Pancreas (tissue), 10 donors: ENCODE results near the gene LTBP1. TPM values are rescaled to one million over a fixed set of nuclear protein-coding genes. Genes with fewer than 3 reads are reported as not detected.

Experiments
- ATAC-seq, 4 donors: fragments of 200-7000 bp; cut with Tn5 transposase; one replicate each; pipeline versions ENCODE4 v1.8.0 to v1.9.1; 2020; ENCODE audit warnings: mild to moderate bottlenecking in 4 of 4, moderate library complexity in 4 of 4
- DNase-seq, 6 donors: peaks; one replicate each; pipeline ENCODE4 v3.0.0-alpha.2; 2020
- FAIRE-seq: peaks from 2 replicates; lab custom pipeline; 2012; peaks lifted over from hg19 to GRCh38; lab: Jason Lieb, UNC
- H3K27ac ChIP-seq, 4 donors: fragments of 200-600 bp; sonication (generic); 1 replicate in 3 of 4; 2 replicates in 1 of 4; pipeline versions ENCODE4 v1.5.0 to v1.8.0; 2020
- H3K27me3 ChIP-seq, 4 donors: fragments of 200-600 bp; one replicate each; pipeline ENCODE4 v1.8.0; 2021
- H3K36me3 ChIP-seq, 3 donors: fragments of 200-600 bp; sonication (generic) in 1 of 3; one replicate each; pipeline versions ENCODE4 v1.5.0 to v1.8.0; 2020 to 2021
- H3K4me1 ChIP-seq, 3 donors: fragments of 200-600 bp; one replicate each; pipeline ENCODE4 v1.8.0; 2021
- H3K4me3 ChIP-seq, 4 donors: fragments of 200-600 bp; sonication (generic) in 2 of 4; one replicate each; pipeline versions ENCODE4 v1.5.0 to v1.8.0; 2020 to 2021
- H3K9me3 ChIP-seq, 4 donors: fragments of 200-600 bp; one replicate each; pipeline ENCODE4 v1.8.0; 2021
- CTCF ChIP-seq, 4 donors: fragments of 200-600 bp; sonication (generic) in 3 of 4; IDR thresholded peaks; one replicate each; pipeline versions ENCODE4 v1.5.0 to v1.8.0; 2021; ENCODE audit warnings: antibody characterized with exemption in 4 of 4
- WGBS, 2 donors: extraction: QIAGEN DNeasy Blood & Tissue Kit; methylation state at CpG; one replicate each; pipeline ENCODE4 v1.1.7; 2013; 5-methylcytosine and 5-hydroxymethylcytosine counted together
- intact Hi-C, 3 donors: fragments of 100-400 bp; cut with DNase I; formaldehyde crosslinking; loops; one replicate each; pipeline versions ENCODE4 v1.11.1 to v1.14.2; 2022
- polyA plus RNA-seq, 2 donors: library from polyadenylated mRNA; stranded (reverse); fragments of 200-250 nt; gene quantifications; one replicate each; pipeline ENCODE4 v1.2.3, GENCODE V29; 2013
- total RNA-seq, 6 donors: library from RNA; stranded (reverse); fragmentation: NEBNext Ultra II Directional in 4 of 6; extraction: Animal tissue kit (Norgen Biotek cat#: 25700) in 4 of 6; gene quantifications; one replicate each; pipeline versions ENCODE4 v1.2.1 to v1.2.4, GENCODE V29; 2021 to 2023
- donor health status: healthy with polysubstance abuse.
- donor health status: DM: no; HTN: no; CAD: no; lungs with moderate emphysema.
- donor health status: DM: no; HTN: no; CAD: no.
- donor health status: control.
- donor health status: control.
- donor health status: Bipolar disorder and iron deficiency.
- donor health status: DM: yes; HTN: yes; CAD: no.
- donor health status: DM: no; HTN: no; CAD: no.
- donor health status: DM: no; HTN: no; CAD: no.
- donor health status: DM: yes; HTN: yes; CAD: no.

Gene LTBP1
- total and polyA plus RNA-seq, 8 donors: 0.83 to 21.2 (median 2.6) TPM

GRCh38 chr2:33289961-33290360, 343.2 kb downstream of the LTBP1 start:
- no peak for ATAC-seq
- no peaks in the 10 kb centered on the region for H3K9me3 ChIP-seq
- no peak for DNase-seq
- peaks cover 9 to 22% (median 14%) of the 10 kb centered on the region in 3 donors for H3K4me1 ChIP-seq
- H3K27ac ChIP-seq: no peak overlapping the region
- intact Hi-C loops: no loop called here
- FAIRE-seq: no peak
- H3K27me3 ChIP-seq: no peaks in the 10 kb centered on the region
- TF ChIP-seq CTCF (IDR thresholded peaks at IDR 0.05): no peak
- no peaks in the 10 kb centered on the region for H3K36me3 ChIP-seq
- WGBS, 2 donors: 91 to 92% methylated on average over 4 of the region's 4 CpGs
- no peak overlapping the region for H3K4me3 ChIP-seq

- Histone ChIP-seq H3K4me1 (peaks cover 9 to 22% (median 14%) of the 10 kb centered on the region in 3 donors), H3K27ac (peak overlapping the region in 2 of 4 donors; percentile 11 to 37), H3K36me3 (no peaks in the 10 kb centered on the region), H3K27me3 (no peaks in the 10 kb centered on the region), H3K4me3 (peak overlapping the region in 2 of 4 donors; percentile 12 to 13), H3K9me3 (no peaks in the 10 kb centered on the region)
- WGBS, 2 donors: 7 to 8% methylated on average over 7 of the region's 7 CpGs
- ATAC-seq: peak; percentile 94 to 97 (median 96)
- FAIRE-seq: peak; percentile 71
- TF ChIP-seq CTCF (IDR thresholded peaks at IDR 0.05): no peak
- intact Hi-C loops: no loop called here
- peak in 2 of 6 donors; percentile 19 to 20 for DNase-seq
These were observed 344.7 kb downstream of the LTBP1 start for GRCh38 chr2:33291278-33292013.

GRCh38 chr2:33292063-33292462, 345.3 kb downstream of the LTBP1 start:
- peak overlapping the region in 2 of 4 donors; percentile 11 to 37 for H3K27ac ChIP-seq
- ATAC-seq: peak in 2 of 4 donors; percentile 10 to 11
- intact Hi-C loops: no loop called here
- peaks cover 9 to 22% (median 14%) of the 10 kb centered on the region in 3 donors for H3K4me1 ChIP-seq
- TF ChIP-seq CTCF (IDR thresholded peaks at IDR 0.05): no peak
- no peak for DNase-seq
- peak overlapping the region in 1 of 4 donors; percentile 12 for H3K4me3 ChIP-seq
- H3K36me3 ChIP-seq: no peaks in the 10 kb centered on the region
- no peaks in the 10 kb centered on the region for H3K9me3 ChIP-seq
- FAIRE-seq: no peak
- 70 to 80% methylated on average over 2 of the region's 2 CpGs for WGBS, 2 donors
- no peaks in the 10 kb centered on the region for H3K27me3 ChIP-seq

GRCh38 chr2:33292981-33293595, 346.3 kb downstream of the LTBP1 start:
- Histone ChIP-seq H3K4me3 (no peak overlapping the region), H3K27ac (no peak overlapping the region), H3K9me3 (no peaks in the 10 kb centered on the region), H3K4me1 (peaks cover 9 to 22% (median 14%) of the 10 kb centered on the region in 3 donors), H3K27me3 (no peaks in the 10 kb centered on the region), H3K36me3 (no peaks in the 10 kb centered on the region)
- TF ChIP-seq CTCF (IDR thresholded peaks at IDR 0.05): no peak
- intact Hi-C loops: no loop called here
- WGBS, 2 donors: 75 to 90% methylated on average over 11 of the region's 11 CpGs
- no peak for DNase-seq
- no peak for FAIRE-seq
- peak in 2 of 4 donors; percentile 41 to 46 for ATAC-seq
